ENCODE results near the gene AP1AR.

AP1AR gene

GRCh38 chr4:112318239-112319142 lies 86.9 kb downstream of the AP1AR start:
- TF ChIP-seq, protein P1, sequence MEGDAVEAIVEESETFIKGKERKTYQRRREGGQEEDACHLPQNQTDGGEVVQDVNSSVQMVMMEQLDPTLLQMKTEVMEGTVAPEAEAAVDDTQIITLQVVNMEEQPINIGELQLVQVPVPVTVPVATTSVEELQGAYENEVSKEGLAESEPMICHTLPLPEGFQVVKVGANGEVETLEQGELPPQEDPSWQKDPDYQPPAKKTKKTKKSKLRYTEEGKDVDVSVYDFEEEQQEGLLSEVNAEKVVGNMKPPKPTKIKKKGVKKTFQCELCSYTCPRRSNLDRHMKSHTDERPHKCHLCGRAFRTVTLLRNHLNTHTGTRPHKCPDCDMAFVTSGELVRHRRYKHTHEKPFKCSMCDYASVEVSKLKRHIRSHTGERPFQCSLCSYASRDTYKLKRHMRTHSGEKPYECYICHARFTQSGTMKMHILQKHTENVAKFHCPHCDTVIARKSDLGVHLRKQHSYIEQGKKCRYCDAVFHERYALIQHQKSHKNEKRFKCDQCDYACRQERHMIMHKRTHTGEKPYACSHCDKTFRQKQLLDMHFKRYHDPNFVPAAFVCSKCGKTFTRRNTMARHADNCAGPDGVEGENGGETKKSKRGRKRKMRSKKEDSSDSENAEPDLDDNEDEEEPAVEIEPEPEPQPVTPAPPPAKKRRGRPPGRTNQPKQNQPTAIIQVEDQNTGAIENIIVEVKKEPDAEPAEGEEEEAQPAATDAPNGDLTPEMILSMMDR (IDR thresholded peaks at IDR 0.05): no peak
- Histone ChIP-seq H3K36me3 (ENCODE audit: control insufficient read depth, insufficient read depth, low read length) (no peaks in the 10 kb centered on the region), H3K27ac (no peak overlapping the region), H3K9me3 (ENCODE audit: control insufficient read depth, low read length) (no peaks in the 10 kb centered on the region), H3K4me1 (no peaks in the 10 kb centered on the region), H3K79me2 (no peaks in the 10 kb centered on the region), H2AFZ (no peak overlapping the region), H3K27me3 (ENCODE audit: control insufficient read depth, insufficient read depth, low read length) (no peaks in the 10 kb centered on the region), H3K9ac (no peak overlapping the region), H3K4me2 (ENCODE audit: low read length) (no peak overlapping the region), H3K4me3 (ENCODE audit: low read depth, low read length) (no peak overlapping the region)
